Muscle of back (tissue), 11 donors: ENCODE results near the gene VAMP4. TPM values are rescaled to one million over a fixed set of nuclear protein-coding genes. Genes with fewer than 3 reads are reported as not detected.
"Not testable (repeated sequence)": the region's sequence is repeated elsewhere in the genome, so short reads cannot be mapped to it uniquely, and the experiment has no call there.

Experiments used
- DNase-seq, 3 donors: peaks; one replicate each; pipeline versions ENCODE4 v3.0.0 to v3.0.0-alpha.2; 2013
- polyA plus RNA-seq, 10 donors: library from polyadenylated mRNA; unstranded; fragments of 120-200 nt; gene quantifications; one replicate each; pipeline ENCODE4 v1.2.1, GENCODE V29; 2013; ENCODE audit not compliant: insufficient read length in 10 of 10

Gene VAMP4
- polyA plus RNA-seq, 10 donors, result 7.9 to 14.3 (median 11.1) TPM

GRCh38 chr1:171707583-171707982 lies 34.3 kb downstream of the VAMP4 start:
- no peak for DNase-seq

GRCh38 chr1:171702598-171702997 lies 39.3 kb downstream of the VAMP4 start:
- DNase-seq, result no peak

GRCh38 chr1:171699531-171699930 lies 42.3 kb downstream of the VAMP4 start:
- DNase-seq, result no peak

GRCh38 chr1:171695772-171696171 lies 46.1 kb downstream of the VAMP4 start:
- not testable (repeated sequence) for DNase-seq

GRCh38 chr1:171693541-171693940 lies 48.3 kb downstream of the VAMP4 start:
- DNase-seq, result not testable (repeated sequence)

- DNase-seq, result no peak
Observed at GRCh38 chr1:171683870-171684269, 58.0 kb downstream of the VAMP4 start.

GRCh38 chr1:171680339-171680738 lies 61.5 kb downstream of the VAMP4 start:
- DNase-seq, result no peak

- no peak for DNase-seq
Observed at GRCh38 chr1:171676823-171677222, 65.0 kb downstream of the VAMP4 start.

- DNase-seq, result peak; percentile 35 to 78 (median 48)
Observed at GRCh38 chr1:171674431-171675405, 67.1 kb downstream of the VAMP4 start.

- DNase-seq, result no peak
Observed at GRCh38 chr1:171670739-171671138, 71.1 kb downstream of the VAMP4 start.

GRCh38 chr1:171668372-171668771 lies 73.5 kb downstream of the VAMP4 start:
- no peak for DNase-seq

- no peak for DNase-seq
Observed at GRCh38 chr1:171666114-171666769, 75.6 kb downstream of the VAMP4 start.

GRCh38 chr1:171664976-171665375 lies 76.9 kb downstream of the VAMP4 start:
- no peak for DNase-seq

- no peak for DNase-seq
Observed at GRCh38 chr1:171663854-171664575, 77.8 kb downstream of the VAMP4 start.

- peak in 2 of 3 donors; percentile 57 to 82 for DNase-seq
Observed at GRCh38 chr1:171663036-171663853, 78.6 kb downstream of the VAMP4 start.

GRCh38 chr1:171661076-171661650 lies 80.7 kb downstream of the VAMP4 start:
- no peak for DNase-seq

GRCh38 chr1:171656206-171656605 lies 85.7 kb downstream of the VAMP4 start:
- DNase-seq, result not testable (repeated sequence)

- no peak for DNase-seq
Observed at GRCh38 chr1:171655746-171656116, 86.1 kb downstream of the VAMP4 start.

- peak; percentile 73 to 96 (median 90) for DNase-seq
Observed at GRCh38 chr1:171654942-171655745, 86.7 kb downstream of the VAMP4 start.
